ENCODE measurements around the gene RNF187. TPM values are rescaled to one million over a fixed set of nuclear protein-coding genes. Genes with fewer than 3 reads are reported as not detected.
"Not testable (repeated sequence)": the region's sequence is repeated elsewhere in the genome, so short reads cannot be mapped to it uniquely, and the experiment has no call there.

RNF187 gene
- total and polyA plus RNA-seq, 4 donors, result 27.5 to 130 (median 37.2) TPM

DNA sequence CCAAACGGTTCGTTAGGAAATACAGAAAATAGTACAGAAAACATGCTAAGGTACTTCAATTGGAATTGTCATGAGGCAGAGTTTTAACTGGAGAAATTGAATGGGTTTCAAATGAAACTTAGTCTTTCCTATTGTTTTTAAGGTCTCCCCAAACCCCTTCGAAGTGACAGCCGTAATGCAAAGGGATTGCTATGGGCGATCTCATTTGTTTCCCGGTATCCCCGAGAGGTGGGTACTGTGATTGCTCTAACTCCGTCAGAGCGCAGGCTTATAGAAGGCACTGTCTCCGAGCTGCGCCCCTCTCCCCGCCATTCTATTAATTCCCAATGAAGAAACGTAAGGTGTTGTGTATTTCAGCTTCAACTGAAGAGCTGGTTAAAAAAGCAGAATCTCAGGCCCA lies 22.0 kb upstream of the RNF187 start:
- 18 to 23% methylated on average over 13 of the region's 13 CpGs for WGBS, 2 donors
- Histone ChIP-seq H3K4me3 (no peak overlapping the region), H3K9ac (ENCODE audit: insufficient read depth in 1 of 2, low read length in 2 of 2) (no peak overlapping the region), H3K27me3 (ENCODE audit: control insufficient read depth in 3 of 3, insufficient read depth in 3 of 3, low read length in 2 of 3) (peaks cover 14 to 86% (median 84%) of the 10 kb centered on the region in 3 donors), H3K36me3 (ENCODE audit: control insufficient read depth in 4 of 4, insufficient read depth in 4 of 4, low read length in 4 of 4) (no peaks in the 10 kb centered on the region), H3K4me1 (ENCODE audit: control insufficient read depth in 5 of 5, insufficient read depth in 5 of 5, low read length in 5 of 5) (peaks cover 0 to 10% (median 0%) of the 10 kb centered on the region in 5 donors), H3K9me3 (ENCODE audit: control insufficient read depth in 4 of 4, insufficient read depth in 3 of 4, low read length in 3 of 4) (peaks cover 0 to 2% (median 0%) of the 10 kb centered on the region in 4 donors), H3K27ac (ENCODE audit: low read depth in 1 of 2, low read length in 1 of 2) (no peak overlapping the region)
- TF ChIP-seq, protein P1, sequence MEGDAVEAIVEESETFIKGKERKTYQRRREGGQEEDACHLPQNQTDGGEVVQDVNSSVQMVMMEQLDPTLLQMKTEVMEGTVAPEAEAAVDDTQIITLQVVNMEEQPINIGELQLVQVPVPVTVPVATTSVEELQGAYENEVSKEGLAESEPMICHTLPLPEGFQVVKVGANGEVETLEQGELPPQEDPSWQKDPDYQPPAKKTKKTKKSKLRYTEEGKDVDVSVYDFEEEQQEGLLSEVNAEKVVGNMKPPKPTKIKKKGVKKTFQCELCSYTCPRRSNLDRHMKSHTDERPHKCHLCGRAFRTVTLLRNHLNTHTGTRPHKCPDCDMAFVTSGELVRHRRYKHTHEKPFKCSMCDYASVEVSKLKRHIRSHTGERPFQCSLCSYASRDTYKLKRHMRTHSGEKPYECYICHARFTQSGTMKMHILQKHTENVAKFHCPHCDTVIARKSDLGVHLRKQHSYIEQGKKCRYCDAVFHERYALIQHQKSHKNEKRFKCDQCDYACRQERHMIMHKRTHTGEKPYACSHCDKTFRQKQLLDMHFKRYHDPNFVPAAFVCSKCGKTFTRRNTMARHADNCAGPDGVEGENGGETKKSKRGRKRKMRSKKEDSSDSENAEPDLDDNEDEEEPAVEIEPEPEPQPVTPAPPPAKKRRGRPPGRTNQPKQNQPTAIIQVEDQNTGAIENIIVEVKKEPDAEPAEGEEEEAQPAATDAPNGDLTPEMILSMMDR (IDR thresholded peaks at IDR 0.05; ENCODE audit: control extremely low read depth, extremely low read depth), result no peak
- ATAC-seq (ENCODE audit: insufficient read depth, low FRiP score) (no peak), DNase-seq (no peak)

DNA sequence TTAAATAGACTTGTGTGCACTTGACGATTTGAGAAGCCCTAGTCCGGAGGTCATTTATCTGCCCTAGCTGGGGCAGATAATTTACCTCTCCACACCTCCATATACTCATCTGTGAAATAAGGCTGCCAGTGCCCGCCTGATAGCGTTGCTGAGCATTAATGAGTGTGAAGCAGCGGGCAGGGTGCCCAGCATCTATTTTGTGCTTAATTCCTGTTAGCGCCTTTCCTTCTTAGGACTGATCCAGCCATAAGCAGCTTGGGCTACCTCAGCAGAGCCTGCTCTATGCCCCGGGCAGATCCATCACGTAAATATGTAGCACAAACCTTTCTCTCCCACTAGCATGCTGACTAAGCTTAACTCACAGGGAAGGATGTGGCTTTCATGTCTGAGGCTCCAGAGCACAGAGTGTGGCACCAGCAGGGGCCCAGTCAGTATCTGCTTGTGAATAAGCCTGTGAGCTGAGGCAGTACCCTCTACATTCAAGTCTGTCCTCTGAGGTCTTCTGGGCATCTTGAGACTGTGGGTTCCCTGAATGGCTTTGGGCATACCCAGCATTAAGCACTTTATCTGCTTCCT lies 21.5 kb upstream of the RNF187 start:
- Histone ChIP-seq H3K4me3 (no peak overlapping the region), H3K27ac (ENCODE audit: low read depth in 1 of 2, low read length in 1 of 2) (no peak overlapping the region), H3K4me1 (ENCODE audit: control insufficient read depth in 5 of 5, insufficient read depth in 5 of 5, low read length in 5 of 5) (peaks cover 0 to 10% (median 0%) of the 10 kb centered on the region in 5 donors), H3K9ac (ENCODE audit: insufficient read depth in 1 of 2, low read length in 2 of 2) (no peak overlapping the region), H3K27me3 (ENCODE audit: control insufficient read depth in 3 of 3, insufficient read depth in 3 of 3, low read length in 2 of 3) (peaks cover 14 to 88% (median 84%) of the 10 kb centered on the region in 3 donors), H3K9me3 (ENCODE audit: control insufficient read depth in 4 of 4, insufficient read depth in 3 of 4, low read length in 3 of 4) (peaks cover 0 to 2% (median 0%) of the 10 kb centered on the region in 4 donors), H3K36me3 (ENCODE audit: control insufficient read depth in 4 of 4, insufficient read depth in 4 of 4, low read length in 4 of 4) (no peaks in the 10 kb centered on the region)
- no peak for DNase-seq
- no peak for ATAC-seq (ENCODE audit: insufficient read depth, low FRiP score)
- 53 to 67% methylated on average over 8 of the region's 8 CpGs for WGBS, 2 donors
- TF ChIP-seq, protein P1 (IDR thresholded peaks at IDR 0.05; ENCODE audit: control extremely low read depth, extremely low read depth), result no peak

DNA sequence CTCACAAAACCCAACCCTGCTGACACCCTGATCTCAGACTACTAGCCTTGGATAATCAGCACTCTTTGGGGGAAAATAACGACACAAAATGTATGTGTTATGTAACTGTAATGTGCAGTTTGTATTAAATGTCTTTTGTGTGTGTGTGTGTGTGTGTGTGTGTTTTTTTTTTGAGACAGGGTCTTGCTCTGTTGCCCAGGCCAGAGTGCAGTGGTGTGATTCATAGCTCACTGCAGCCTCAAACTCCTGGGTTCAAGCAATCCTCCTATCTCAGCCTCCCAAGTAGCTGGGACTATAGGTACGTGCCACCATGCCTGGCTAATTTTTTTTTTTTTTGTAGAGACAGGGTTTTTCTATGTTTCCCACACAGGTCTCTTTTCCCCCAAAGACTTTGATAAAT lies 19.0 kb upstream of the RNF187 start:
- not testable (repeated sequence) for DNase-seq; H3K9ac ChIP-seq (ENCODE audit: insufficient read depth in 1 of 2, low read length in 2 of 2); H3K9me3 ChIP-seq (ENCODE audit: control insufficient read depth in 4 of 4, insufficient read depth in 3 of 4, low read length in 3 of 4); ATAC-seq (ENCODE audit: insufficient read depth, low FRiP score); H3K27ac ChIP-seq (ENCODE audit: low read depth in 1 of 2, low read length in 1 of 2); H3K4me1 ChIP-seq (ENCODE audit: control insufficient read depth in 5 of 5, insufficient read depth in 5 of 5, low read length in 5 of 5); H3K36me3 ChIP-seq (ENCODE audit: control insufficient read depth in 4 of 4, insufficient read depth in 4 of 4, low read length in 4 of 4); H3K4me3 ChIP-seq
- H3K27me3 ChIP-seq (ENCODE audit: control insufficient read depth in 3 of 3, insufficient read depth in 3 of 3, low read length in 2 of 3), result peaks cover 5 to 80% (median 78%) of the 10 kb centered on the region in 3 donors
- WGBS, 2 donors, result 85 to 89% methylated on average over 2 of the region's 2 CpGs

DNA sequence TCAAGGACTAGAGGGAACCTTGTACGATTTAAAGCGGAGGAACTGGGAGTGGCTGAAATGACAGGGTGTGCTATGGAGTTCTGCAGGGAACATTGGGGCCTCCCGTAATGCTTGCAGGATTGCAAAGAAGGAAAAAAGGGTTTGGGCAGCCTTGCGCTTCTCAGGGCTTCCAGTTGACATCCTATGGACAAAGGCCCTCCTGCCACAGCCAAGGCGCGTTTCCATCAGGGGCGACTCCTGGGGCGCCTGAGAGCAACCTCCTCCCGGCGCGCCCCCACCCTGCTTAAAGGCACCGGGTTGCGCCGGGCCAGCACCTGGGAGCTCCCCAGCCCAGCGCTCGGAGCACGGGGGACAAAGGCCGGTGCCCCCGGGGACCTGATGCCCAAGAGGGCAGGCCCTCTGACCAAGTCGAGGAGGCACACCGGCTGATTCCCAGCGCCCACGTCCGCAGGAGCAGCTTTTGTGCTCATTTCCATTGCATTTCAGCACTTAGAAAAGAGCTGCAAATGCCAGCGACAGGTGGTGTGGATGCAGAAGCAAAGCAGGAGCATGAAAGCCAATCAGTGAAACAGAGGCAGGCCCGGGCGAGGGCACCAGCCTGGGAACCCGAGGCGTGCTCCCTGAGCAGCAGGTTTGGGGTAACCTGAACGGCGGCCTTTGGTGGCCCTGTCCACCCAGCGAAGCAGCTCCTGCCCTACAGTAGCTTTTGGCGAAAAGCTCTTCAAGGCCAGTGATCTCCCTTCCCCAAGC lies 17.6 kb upstream of the RNF187 start:
- H3K36me3 ChIP-seq (ENCODE audit: control insufficient read depth in 4 of 4, insufficient read depth in 4 of 4, low read length in 4 of 4), result no peaks in the 10 kb centered on the region
- H3K9me3 ChIP-seq (ENCODE audit: control insufficient read depth in 4 of 4, insufficient read depth in 3 of 4, low read length in 3 of 4), result peaks cover 0 to 1% (median 0%) of the 10 kb centered on the region in 4 donors
- no peak overlapping the region for H3K4me3 ChIP-seq
- ATAC-seq (ENCODE audit: insufficient read depth, low FRiP score) (no peak), DNase-seq (no peak)
- WGBS, 2 donors, result 16 to 22% methylated on average over 33 of the region's 33 CpGs
- H3K9ac ChIP-seq (ENCODE audit: insufficient read depth in 1 of 2, low read length in 2 of 2), result no peak overlapping the region
- TF ChIP-seq, protein P1 (IDR thresholded peaks at IDR 0.05; ENCODE audit: control extremely low read depth, extremely low read depth), result no peak
- H3K4me1 ChIP-seq (ENCODE audit: control insufficient read depth in 5 of 5, insufficient read depth in 5 of 5, low read length in 5 of 5), result peaks cover 0 to 4% (median 0%) of the 10 kb centered on the region in 5 donors
- H3K27ac ChIP-seq (ENCODE audit: low read depth in 1 of 2, low read length in 1 of 2), result no peak overlapping the region
- H3K27me3 ChIP-seq (ENCODE audit: control insufficient read depth in 3 of 3, insufficient read depth in 3 of 3, low read length in 2 of 3), result peaks cover 5 to 76% (median 65%) of the 10 kb centered on the region in 3 donors
